GM12872 (cell line): ENCODE results near the gene PPP4C.

Source experiments
- TF ChIP-seq, protein P1 (sequence below): IDR thresholded peaks from 3 replicates; pipeline ENCODE4 v1.5.1; 2011; ENCODE audit warnings: low read depth, mild to moderate bottlenecking, low read length, moderate library complexity; ENCODE audit not compliant: insufficient read depth

PPP4C gene

DNA sequence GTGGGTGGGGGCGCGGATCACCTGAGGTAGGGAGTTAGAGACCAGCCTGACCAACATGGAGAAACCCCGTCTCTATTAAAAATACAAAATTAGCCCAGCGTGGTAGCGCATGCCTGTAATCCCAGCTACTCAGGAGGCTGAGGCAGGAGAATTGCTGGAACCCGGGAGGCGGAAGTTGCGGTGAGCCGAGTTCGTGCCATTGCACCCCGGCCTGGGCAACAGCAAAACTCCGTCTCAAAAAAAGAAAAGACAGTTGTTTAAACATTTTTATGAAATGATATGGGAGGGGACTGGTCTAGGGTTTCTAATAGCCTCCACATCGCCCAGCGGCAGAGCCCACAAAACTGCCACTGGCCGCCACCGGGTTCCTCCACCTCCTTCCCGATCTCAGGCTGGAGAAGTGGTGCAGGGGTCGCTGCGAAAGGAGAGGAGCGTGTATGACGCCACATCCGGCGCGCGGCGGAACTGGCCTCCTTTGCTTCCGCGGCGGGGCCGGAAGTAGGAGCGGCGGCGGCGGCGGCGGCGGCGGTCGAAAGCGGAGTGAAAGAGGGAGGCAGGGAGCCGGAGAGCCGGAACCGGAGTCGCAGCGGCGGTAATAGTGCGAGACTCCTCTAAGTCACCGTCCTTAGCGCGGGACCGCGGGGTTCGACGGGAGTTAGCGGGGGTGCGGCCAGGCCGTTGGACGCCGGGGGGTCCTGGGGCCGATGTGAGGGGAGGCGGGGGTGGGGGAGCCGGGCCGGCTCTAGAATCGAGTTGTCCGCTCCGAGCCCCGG lies at the start of gene PPP4C:
Gene PPP4C, plus strand, starts transcription at position 492 of the 773 bp plus-strand sequence. CDS start 384 bp downstream, outside the sequence.
- TF ChIP-seq, protein P1, sequence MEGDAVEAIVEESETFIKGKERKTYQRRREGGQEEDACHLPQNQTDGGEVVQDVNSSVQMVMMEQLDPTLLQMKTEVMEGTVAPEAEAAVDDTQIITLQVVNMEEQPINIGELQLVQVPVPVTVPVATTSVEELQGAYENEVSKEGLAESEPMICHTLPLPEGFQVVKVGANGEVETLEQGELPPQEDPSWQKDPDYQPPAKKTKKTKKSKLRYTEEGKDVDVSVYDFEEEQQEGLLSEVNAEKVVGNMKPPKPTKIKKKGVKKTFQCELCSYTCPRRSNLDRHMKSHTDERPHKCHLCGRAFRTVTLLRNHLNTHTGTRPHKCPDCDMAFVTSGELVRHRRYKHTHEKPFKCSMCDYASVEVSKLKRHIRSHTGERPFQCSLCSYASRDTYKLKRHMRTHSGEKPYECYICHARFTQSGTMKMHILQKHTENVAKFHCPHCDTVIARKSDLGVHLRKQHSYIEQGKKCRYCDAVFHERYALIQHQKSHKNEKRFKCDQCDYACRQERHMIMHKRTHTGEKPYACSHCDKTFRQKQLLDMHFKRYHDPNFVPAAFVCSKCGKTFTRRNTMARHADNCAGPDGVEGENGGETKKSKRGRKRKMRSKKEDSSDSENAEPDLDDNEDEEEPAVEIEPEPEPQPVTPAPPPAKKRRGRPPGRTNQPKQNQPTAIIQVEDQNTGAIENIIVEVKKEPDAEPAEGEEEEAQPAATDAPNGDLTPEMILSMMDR = no peak

GRCh38 chr16:30026449-30026848 lies 49.3 kb upstream of the PPP4C start:
- TF ChIP-seq, protein P1 = no peak

DNA sequence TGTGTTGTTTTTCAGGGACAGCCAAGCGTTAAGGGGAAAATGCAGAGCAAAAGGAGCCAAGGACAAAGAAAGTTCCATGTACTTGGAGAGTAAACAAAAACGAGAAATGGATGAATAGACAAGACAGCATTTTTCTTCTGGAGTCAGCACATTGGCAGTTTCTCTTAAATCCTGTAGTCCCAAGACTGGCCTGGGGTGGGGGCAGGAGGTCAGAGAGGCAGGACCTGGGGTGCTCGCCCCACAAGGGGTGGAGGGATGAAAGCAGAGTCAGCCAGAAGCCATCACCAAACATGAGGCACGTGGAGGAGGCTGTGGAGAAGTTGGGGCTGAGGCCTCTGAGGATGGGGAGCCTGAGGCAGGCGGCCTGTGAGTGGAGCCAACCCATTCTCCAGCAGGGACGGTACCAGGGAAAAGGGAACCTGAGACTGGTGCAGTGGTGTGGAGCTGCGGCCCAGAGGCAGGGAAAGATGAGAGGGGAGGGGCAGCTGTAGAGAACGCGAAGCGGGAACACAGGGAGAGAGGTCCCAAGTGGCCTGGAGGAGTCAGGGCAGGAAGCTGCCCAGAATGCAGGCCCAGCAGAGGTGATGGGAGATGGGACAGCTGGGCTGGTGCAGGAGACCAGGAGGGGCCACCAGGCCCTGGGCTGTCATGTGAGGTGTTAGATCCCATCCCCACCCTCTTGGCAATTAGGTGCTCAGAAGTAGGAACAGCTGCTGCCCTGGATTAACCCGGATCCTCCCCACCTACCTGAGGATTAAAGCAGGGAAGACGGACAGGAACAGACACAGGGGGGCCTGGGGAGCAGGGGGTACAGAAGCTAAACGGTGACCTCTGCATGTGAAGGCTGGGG lies 48.0 kb upstream of the PPP4C start:
- TF ChIP-seq, protein P1 = no peak

GRCh38 chr16:30028438-30029076 lies 47.2 kb upstream of the PPP4C start:
- TF ChIP-seq, protein P1 = no peak

DNA sequence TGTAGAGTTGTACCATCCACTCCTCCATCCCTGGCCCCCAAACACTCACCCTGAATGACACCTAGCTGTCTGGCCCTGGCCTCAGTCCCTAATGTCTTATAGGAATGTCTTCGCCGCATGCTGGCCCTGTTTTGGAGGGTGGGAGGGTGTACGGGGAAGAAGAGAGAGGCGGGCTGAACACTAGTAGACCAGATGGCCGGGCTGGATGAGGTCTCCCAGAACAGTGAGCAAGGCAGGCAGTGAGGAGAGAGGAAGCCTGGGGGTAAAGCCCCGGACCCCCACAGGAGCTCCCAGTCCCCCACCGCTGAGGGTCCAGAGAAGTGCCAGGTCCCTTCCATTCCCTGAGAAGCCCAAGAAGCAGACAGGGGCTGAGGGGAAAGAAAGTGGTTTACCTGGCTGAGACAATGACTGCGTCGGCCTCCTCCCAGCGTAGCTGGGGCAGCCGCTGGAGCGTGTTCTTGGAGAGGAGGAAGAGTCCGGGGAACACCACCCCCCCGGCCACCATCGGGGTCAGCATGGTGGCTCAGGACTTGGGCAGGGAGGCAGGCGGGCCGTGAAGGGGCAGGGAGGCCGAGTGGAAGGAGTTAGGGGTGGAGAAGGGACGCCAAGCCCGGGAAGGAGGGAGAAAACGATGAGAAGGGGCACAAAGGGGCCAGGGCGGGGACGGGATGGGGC lies 45.6 kb upstream of the PPP4C start:
- TF ChIP-seq, protein P1 = no peak

- TF ChIP-seq, protein P1 = no peak
Observed at GRCh38 chr16:30030841-30031413, 44.9 kb upstream of the PPP4C start, which contains the start of gene TLCD3B. Gene TLCD3B, minus strand, starts transcription at chr16:30031271. Its CDS starts 744 bp downstream, at chr16:30030527.
